Stimulated activated CD8-positive, alpha-beta memory T cell treated with anti-CD3 and anti-CD28 coated beads, Interleukin-12 subunit alpha, Interleukin-12 subunit beta, amount 100 ng/mL, for 24 hours (primary cell): Measurements from ENCODE around the gene KCNG1.

ENCODE experiments used
- DNase-seq: peaks from one replicate; pipeline ENCODE4 v3.0.0-alpha.2; 2020; ENCODE audit errors: extremely low read depth

KCNG1 gene

DNA sequence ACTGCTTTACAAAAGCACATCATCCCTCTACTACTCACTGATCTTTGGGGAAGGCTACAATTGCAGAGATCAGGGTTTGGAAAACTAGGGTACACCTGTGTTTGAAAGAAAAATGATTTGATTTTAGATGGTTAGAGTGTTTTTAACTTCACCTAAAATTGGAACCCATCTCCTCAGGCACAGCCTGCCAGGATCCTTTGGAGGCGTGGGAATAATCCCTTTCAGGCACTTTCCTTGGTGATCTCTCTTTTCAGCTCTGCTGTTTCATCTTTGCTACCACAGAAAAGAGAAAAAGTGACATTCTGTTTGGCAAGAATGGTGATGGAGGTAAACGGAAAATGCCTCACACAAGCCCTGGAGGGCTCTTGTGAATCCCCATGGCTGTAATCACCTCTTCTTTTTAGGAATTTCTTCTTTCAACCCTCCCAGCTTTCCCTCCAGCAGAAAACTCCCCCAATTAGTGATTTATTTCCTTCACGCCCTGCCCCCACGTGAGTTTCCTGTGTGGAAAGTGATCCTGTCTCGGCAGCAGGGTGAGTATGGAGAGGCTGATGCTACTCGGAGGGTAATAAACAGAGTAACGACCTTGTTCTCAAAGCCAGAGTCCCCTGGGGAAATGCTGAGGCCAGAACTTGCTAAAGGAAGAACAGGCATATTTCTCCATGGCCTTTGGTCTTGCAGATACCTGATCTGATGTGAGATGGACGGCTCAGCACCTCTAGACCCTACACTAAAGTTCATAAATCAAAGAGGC, 9.2 kb downstream of the KCNG1 start:
- no peak for DNase-seq

DNA sequence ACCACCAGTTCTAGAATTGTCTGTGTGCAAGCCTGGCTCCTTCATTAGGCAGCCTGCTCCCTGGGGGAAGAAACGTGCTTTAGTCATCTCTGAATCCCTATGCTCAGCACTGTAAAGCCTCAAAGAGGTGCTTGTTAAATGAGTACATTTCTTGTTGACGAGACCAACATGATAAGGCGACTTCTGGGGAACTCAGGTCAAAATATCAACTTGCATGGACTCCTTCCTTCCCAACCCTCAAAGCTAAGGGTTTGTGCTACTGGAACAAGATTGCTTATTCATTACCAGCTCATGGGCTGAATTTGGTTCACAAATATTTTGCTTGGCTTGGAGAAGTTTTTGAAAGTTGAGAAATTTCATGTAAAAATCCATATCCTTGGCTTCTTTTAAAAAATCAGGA, 10.6 kb downstream of the KCNG1 start:
- DNase-seq, result no peak

DNA sequence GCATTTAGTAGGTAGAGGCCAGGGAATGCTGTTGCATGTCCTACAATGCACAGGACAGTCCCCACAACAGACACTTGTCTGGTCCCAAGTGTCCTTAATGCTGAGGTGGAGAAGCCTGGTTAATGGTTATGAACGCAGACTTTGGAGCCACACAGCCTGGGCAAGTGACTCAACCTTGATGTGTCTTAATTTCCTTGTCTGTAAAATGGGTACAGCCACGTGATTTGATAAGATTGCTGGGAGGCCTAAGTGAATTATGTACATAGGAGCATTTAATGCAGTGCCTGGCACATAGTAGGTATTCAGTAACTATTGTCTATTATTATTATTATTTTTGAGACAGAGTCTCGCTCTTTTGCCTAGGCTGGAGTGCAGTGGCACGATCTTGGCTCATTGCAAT, 11.4 kb downstream of the KCNG1 start:
- DNase-seq, result no peak

DNA sequence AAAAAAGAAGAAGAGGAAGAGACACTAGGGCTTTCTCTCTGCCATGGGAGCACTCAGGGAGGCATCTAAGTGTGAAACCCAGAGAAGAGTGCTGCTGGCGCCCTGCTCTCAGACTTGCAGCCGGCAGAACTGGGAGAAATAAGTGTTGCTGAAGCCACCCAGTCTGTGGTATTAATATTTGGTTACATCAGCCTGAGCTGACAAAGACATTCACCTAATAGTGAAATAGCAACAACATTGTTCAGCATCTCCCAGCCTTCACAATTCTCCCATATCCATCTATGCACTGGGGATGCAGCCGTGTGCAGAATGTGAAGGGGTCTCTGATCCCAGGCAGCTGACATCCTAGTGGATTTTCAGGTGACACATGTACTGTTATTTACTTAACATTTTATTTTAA, 12.0 kb downstream of the KCNG1 start:
- no peak for DNase-seq

DNA sequence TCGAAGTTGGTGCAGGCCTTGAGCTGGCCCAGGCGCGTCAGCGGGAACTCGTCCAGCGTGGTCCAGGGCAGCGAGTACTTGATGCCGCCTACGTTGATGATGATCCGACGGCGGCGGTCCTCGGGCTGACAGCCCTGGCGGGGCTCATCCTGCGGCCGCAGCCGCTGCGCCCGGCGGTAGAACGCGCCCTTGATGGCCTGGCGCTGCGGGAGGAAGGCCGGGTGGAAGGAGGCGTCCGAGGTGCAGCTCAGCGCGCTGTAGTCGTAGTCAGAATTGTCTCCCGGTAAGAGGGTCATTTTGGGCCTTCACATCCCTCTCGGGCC, 12.9 kb downstream of the KCNG1 start:
- DNase-seq, result no peak

DNA sequence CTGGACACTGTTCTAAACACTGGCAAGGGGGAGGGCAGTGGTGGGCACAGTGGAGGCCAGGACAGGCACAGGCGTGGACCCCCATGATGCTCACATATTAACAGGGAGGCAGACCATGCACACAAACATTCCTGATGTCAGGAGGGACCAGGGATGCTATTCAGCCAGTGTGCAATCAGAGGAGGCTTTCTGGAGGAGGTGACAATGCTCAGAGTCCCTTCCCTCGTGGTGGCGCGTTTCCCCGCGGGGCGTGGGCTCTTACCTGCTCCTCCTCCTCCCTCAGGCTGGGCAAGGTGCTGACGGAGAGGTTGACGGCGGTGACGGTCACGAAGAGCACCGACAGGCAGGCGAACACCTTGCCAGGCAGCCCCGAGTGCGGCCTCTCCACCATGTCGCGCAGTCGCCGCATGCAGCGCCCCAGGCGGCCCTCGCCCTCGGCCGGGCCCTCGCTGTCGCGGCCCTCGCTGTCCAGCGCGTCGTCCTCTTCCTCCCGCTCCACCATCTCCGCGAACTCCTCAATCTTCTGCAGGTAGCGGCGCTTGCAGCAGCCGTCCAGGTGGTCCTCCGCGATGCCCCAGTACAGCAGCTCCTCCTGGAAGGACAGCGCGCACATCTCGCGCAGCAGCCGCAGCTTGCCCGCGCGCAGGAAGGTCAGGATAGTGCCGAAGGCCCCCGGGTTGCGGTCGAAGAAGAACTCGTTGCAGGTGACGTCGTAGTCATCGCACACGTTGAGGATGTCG, 13.4 kb downstream of the KCNG1 start:
- no peak for DNase-seq

DNA sequence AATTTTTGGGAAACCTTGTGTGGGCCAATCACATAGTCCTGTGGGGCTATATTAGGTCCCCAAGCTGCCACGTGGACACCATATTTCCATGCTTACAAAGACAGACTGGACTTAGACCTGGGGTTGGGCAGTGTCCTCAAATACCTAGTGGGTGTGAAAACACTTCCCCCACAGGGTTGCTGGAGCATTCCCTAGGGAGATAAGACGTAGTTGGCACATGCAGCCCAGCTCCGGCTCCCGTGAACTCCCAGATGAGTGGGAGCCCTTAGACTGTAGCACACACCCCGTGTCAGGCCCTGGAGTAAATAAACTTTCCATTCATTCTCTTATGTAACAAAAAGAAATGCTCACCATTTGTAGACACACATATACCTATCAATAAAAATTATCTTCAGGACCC, 14.2 kb downstream of the KCNG1 start:
- no peak for DNase-seq

DNA sequence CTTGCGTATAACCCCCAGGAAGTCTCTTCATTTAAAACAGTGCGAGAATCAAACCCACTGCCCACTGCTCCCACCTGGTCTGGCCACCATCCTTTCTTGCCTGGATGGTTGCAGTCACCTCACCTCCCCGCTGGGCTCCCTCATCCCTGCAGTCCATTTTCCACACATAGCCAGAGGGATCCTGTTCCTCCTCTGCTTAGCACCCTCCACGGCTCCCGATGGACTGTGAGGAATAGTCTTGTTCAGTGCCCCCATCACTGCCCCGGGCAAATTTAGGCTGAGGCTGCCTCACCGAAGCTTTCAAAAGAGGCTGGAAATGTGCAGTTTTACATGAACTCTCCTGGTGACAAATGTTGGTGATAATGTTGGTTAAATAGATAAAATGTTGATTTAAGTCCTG, 17.7 kb downstream of the KCNG1 start:
- no peak for DNase-seq

DNA sequence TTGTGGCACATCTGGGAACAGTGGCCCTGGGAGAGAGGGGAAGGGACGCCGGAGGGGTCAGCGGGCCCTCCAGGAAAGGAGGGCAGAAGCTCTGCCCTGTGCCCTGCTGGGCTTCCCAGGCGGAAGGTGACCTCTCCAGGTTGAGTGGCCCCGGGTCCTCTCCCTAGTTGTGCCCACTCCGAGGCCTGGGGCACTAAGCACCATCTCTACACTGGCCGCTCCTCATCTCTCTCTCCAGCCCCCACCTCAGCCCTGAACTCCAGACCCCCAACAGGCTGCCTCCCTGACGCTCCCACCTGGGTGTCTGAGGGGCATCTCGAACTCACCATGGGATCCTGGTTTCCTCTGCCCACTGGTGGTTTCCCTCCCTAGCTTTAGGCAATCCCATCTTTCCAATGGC, 18.1 kb downstream of the KCNG1 start:
- no peak for DNase-seq

DNA sequence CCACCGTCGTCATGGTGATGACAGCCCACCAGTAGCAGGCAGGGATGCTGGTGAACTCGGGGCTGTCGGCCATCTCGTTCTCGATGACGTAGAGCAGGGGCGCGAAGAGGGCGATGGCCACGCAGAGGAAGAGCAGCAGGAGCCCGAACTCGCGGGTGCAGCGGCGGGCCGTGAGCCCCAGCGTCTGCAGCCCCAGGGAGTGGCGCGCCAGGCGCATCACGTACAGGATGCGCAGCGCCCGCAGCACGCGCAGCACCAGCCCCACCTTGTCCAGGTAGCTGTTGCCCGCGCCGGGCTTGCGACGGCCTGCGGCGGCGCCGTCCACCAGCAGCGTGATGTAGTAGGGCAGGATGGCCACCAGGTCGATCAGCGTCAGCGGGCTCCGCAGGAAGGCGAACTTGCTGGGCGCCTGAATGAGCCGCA, 18.6 kb downstream of the KCNG1 start:
- DNase-seq, result no peak

DNA sequence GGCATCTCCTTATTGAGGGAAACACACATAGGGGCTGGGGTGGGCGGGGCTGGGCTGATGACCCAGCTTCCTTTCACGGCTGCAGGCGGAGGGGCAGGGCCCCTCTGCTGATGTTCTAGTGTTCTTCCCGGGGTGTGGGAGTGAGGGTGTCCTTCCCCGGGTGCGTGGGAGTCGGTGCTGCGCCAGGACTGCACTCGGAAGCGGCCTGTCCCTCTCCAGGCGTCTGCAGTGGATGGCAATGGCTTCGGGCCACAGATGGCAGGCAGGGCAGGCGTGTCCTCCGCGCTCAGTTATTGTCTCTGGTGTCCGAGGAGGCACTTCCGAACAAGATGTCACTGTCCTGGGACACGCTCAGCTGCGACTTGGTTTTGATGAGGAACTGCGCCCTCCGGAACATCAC, 19.2 kb downstream of the KCNG1 start:
- no peak for DNase-seq

DNA sequence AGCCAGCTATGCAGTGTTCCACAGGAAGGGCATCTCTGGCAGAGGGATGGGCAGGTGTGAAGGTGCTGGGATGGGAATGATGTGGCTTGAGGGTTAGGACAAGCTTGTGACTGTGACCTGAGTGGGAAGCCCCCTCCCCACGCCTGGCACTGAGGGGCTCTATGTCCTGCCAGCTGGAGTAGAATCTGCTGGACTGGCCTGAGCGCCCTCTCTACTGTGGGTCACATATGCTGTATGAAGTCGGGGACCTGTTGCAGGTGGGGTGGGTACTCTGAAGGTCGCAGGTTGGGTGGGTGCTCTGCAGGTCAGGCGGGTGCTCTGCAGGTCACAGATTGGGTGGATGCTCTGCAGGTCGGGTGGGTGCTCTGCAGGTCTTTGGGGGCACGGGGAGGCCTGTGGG, 20.3 kb downstream of the KCNG1 start:
- no peak for DNase-seq

DNA sequence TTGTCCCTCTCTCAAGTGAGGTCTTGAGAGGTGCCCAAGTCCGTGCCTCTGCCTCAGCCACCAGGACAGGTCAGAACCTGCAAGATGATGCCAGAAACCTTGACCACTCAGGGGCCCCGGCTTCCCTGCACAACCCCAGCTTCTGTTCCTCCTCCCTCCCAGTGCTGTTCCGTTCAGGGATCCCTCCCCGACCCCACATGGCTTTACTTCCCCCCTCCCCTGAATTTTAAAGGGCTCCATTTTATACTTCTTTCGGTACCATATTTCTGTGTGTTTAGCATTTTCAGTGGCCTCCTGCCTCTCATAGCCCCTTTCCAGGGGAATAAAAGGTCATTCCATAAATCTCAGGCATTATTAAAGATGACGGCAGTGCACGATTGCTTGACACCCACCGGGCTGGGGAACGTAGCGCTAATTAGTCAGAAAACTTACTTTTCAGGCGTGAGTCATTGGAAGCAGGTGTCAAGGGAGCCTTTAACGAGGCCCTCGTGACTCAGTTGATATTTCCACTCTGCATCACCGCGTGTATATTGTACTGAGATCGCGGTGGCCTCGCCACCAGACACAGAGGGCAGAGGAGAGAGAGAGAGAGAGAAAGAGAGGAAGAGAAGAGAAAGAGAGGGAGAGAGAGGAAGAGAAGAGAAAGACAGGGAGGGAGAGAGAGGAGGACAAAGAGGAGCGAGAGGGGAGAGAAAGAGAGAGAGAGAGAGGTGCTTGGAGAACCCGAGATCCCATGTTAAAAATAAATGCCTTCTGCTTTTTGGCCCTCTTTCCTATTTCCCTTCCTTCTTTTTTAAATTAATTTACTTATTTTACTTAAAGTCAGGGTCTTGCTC, 21.3 kb downstream of the KCNG1 start:
- DNase-seq, result no peak

DNA sequence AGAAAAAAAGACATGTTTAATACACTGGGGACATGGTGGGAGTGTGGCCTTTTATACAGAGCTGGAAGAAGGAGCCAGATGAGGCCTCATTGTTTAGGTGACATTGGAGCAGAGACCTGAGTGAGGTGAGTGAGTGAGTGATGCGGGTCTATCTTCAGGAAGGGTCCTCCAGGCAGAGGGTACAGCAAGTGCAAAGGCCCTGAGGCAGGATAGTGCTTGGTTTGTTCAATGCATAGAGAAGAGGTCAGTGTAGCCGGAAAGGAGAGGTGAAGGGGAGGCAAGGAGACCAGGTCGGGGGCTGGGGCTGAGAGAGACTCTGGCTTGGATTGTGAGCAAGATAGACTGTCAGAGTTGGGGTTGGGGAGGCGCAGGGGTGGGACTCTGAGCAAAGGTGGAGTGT, 23.6 kb downstream of the KCNG1 start:
- DNase-seq, result no peak

DNA sequence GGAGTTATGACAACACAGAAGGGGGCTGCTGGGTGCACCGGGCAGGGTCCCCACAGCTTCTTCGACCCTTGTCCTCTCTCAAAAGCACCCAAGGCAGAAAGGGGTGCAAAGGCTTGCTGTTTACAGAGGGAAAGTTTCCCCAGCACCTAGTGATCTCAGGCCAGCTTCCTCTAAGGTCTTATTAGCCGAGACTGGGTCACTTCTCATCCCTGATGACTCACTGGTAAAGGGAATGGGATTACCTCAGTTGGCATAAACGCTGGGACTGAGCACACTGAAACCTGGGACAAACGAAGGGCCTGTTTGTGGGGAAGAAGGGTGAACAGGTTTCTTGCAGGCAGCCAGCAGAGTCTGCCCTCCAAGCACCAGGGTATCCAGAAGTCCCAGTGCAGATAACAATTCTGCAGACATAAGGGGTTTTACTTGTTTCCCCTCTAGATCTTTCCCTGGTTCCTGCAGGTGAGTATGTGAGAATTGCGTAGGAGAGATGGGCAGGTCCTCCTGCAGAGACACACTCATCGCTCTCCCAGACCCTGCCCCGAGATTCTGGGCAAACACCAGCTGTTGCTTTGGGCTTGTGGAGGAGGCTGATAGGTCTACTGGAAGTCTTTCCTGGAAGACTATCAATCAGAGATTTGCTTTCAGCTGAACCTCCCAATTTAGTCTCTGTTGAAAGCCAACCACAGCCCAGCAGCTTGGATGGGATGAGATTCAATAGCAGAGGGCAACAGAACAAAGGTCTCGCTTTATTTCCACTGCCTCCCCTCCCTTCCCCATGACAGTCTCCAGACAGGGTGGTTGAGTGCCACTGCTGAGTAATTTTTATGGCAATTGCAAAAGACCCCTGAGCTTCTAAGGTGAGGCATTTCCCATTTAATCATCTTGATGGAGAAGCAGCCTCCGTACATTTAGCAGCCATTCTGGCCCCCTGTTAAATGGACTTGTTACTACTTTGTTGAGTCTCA, 25.7 kb downstream of the KCNG1 start:
- DNase-seq, result no peak

DNA sequence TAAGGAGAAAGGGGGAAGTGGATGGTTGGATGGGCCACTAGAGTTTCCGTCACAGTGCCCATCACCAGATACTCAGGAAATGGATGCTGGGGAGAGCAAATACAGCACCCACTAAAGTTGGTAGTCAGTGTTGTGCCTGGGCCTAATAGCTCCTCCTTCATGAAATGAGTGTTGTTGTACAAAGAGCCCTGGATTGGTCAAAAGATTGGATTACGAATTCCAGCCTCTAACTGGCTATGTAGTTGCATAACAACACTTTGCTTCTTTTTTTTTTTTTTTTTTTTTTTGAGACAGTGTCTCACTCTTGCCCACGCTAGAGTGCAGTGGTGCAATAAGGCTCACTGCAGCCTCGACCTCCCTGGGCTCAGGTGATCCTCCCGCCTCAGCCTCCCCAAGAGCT, 27.4 kb downstream of the KCNG1 start:
- no peak for DNase-seq

DNA sequence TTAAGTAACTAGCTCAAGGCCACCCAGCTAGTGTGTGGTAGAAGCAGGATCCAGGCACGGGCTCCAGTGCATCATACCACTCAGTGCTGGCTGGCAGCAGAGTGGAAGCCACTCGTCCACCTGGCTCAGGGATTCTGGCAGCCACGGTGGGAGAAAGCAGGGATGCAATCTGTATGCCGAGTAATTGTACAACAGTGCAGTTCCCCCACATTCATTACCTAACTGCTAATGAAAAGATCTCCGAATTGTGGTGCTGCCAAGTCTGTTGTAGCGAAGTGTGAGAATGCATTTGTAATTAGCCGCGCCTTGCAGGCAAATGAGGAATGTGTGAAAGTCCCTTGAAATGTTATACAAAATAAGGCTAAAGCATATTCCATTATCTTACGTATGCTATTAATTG, 29.0 kb downstream of the KCNG1 start:
- DNase-seq, result no peak

DNA sequence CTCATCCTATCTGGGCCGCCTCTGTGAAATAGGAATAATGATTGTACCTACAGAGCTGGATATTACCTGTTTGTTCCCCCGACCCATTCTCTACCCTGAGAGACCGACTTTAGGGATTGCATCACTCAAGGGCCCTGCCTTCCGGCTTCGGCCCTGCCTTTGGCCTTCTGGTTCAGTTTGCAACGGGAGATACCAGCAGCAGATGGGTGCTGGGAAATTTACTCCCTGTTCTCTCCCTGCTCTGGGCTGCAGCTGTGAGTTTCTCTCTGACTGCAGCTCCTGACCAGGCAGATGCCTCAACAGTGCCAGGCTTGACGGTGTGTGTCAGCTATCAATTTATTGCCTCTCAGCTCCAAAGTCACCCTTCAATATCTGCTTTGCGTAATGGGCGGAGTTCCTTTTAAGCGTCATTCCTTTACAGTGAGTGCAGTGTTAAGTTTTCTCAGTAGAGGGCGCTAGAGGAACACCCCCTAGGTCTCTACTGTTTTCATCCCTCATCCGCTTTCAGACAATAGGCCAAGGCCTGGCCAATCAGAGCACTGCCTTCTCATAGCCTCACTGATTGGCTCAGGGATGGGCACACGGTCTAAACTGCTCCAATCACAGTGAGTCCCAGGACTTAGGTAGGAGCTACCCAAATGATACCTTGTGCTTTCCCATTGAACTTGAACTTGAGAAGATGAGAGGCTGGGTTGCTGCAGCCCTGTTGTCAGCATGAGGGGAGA, 30.0 kb downstream of the KCNG1 start:
- DNase-seq, result no peak

DNA sequence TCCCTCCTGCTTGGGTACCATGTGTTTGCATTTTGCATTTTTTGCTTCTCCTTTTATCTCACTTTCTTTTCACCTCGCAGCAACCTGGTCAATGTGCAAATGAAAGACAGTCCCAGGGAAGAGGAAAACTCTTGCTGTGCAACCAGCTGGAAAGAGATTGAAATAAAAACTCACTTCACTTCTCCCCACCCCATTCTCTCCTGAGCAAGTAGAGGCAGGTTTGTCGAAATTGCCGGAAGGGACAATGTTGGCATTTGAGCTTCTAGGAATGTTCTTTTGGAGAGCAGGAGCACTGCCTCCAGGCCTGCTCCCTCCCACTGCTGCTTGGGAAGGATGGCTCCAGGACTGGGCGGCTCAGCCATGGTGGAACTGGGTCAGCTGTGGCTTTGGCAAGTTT, 30.6 kb downstream of the KCNG1 start:
- DNase-seq, result no peak

DNA sequence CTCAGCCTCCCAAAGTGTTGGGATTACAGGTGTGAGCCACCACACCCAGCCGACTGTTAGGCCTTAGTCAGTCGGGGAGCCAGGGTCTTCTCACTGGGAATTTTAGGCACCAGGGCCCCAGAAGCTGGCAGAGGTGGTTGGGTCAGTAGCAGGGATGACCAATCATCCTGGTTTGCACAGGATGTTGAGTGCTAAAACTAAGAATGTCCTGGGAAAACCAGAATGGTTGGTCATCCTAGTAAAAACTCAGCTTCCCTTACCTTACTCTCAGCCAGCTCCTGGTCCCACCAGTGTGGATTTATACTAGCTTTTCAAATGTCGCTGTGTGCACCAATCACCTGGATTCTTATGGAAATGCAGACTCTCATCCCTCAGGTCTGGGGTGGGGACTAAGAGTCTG, 31.8 kb downstream of the KCNG1 start:
- no peak for DNase-seq
